Gastrocnemius medialis (tissue), 4 donors: ENCODE measurements around the gene SHANK3. TPM values are rescaled to one million over a fixed set of nuclear protein-coding genes. Genes with fewer than 3 reads are reported as not detected.

ENCODE experiments used
- ATAC-seq, 2 donors: fragments of 150-250 bp; one replicate each; pipeline ENCODE4 v1.9.1; 2016
- DNase-seq, 2 donors: peaks; one replicate each; pipeline ENCODE4 v3.0.0-alpha.2; 2019
- H3K27ac ChIP-seq, 4 donors: fragments of 200-600 bp; sonication (generic); 1 replicate in 1 of 4; 2 replicates in 3 of 4; pipeline ENCODE4 v1.5.1; 2016 to 2018; ENCODE audit warnings: mild to moderate bottlenecking in 2 of 4, moderate library complexity in 1 of 4
- H3K27me3 ChIP-seq, 3 donors: fragments of 200-600 bp; sonication (generic) in 2 of 3; 1 replicate in 1 of 3; 2 replicates in 2 of 3; pipeline versions ENCODE4 v1.5.1 to v1.6.0; 2016 to 2019; ENCODE audit warnings: mild to moderate bottlenecking in 1 of 3, moderate library complexity in 1 of 3
- H3K36me3 ChIP-seq, 2 donors: fragments of 200-600 bp; sonication (generic) in 1 of 2; one replicate each; pipeline ENCODE4 v1.5.1; 2017 to 2018
- H3K4me1 ChIP-seq, 2 donors: fragments of 200-600 bp; sonication (generic) in 1 of 2; one replicate each; pipeline ENCODE4 v1.5.1; 2016 to 2017; ENCODE audit warnings: mild to moderate bottlenecking in 2 of 2
- H3K4me3 ChIP-seq, 4 donors: fragments of 200-600 bp; sonication (generic) in 3 of 4; 1 replicate in 1 of 4; 2 replicates in 3 of 4; pipeline ENCODE4 v1.5.1; 2016 to 2019; ENCODE audit warnings: mild to moderate bottlenecking in 2 of 4
- H3K9me3 ChIP-seq, 3 donors: fragments of 200-600 bp; sonication (generic) in 2 of 3; 1 replicate in 1 of 3; 2 replicates in 2 of 3; pipeline ENCODE4 v1.5.1; 2016 to 2019
- CTCF ChIP-seq, 5 experiments: fragments of 450-650 bp in 3 of 5; fragments of 200-600 bp in 2 of 5; sonication (generic) in 2 of 5; IDR thresholded peaks in 4 of 5; conservative IDR thresholded peaks in 1 of 5; 1 replicate in 4 of 5; 2 replicates in 1 of 5; pipeline ENCODE4 v1.5.1; 2016 to 2019; ENCODE audit warnings: antibody characterized with exemption in 5 of 5, mild to moderate bottlenecking in 3 of 5, moderate library complexity in 3 of 5
- POLR2A ChIP-seq, 2 donors: fragments of 450-650 bp; IDR thresholded peaks; one replicate each; pipeline ENCODE4 v1.6.1; 2017; ENCODE audit warnings: antibody characterized with exemption in 2 of 2, mild to moderate bottlenecking in 2 of 2, moderate library complexity in 2 of 2
- in situ Hi-C, 4 donors: fragments of 200-750 bp; cut with MboI; loops; one replicate each; pipeline versions ENCODE4 v1.15.0 to v1.8.0; 2017; ENCODE audit warnings: low sequenced_read_pairs in 4 of 4
- intact Hi-C: fragments of 100-400 bp; cut with DNase I; formaldehyde crosslinking; loops from one replicate; pipeline ENCODE4 v1.15.1; 2023; ENCODE audit warnings: low total_unique reads
- total RNA-seq, 4 donors: library from RNA; depleted of rRNA; stranded (reverse); fragments of >200 nt; gene quantifications; one replicate each; pipeline versions ENCODE4 v1.1.0 to v1.2.3, GENCODE V29; 2016

SHANK3 gene
- total RNA-seq, 4 donors from 2014 or later, result 3.8 to 9.8 (median 5.1) TPM

GRCh38 chr22:50678218-50678650 is 5.6 kb downstream of the SHANK3 start:
- Histone ChIP-seq H3K27me3 (peaks cover 12 to 26% (median 22%) of the 10 kb centered on the region in 3 donors), H3K4me1 (no peaks in the 10 kb centered on the region), H3K36me3 (no peaks in the 10 kb centered on the region), H3K4me3 (peak overlapping the region in 2 of 4 donors; percentile 21 to 49), H3K27ac (peak overlapping the region in 2 of 4 donors; percentile 36 to 39), H3K9me3 (no peaks in the 10 kb centered on the region)
- TF ChIP-seq POLR2A (IDR thresholded peaks at IDR 0.05) (no peak), CTCF (IDR thresholded peaks at IDR 0.05 in 4 of 5, conservative IDR thresholded peaks at IDR 0.05 in 1 of 5) (no peak)
- intact Hi-C loops, result no loop called here
- DNase-seq (no peak), ATAC-seq (no peak)
- in situ Hi-C loops, result no loop called here

GRCh38 chr22:50678651-50679521 is 6.3 kb downstream of the SHANK3 start:
- no peak for DNase-seq
- no peaks in the 10 kb centered on the region for H3K9me3 ChIP-seq
- intact Hi-C loops, result no loop called here
- no peaks in the 10 kb centered on the region for H3K4me1 ChIP-seq
- H3K27me3 ChIP-seq, result peaks cover 6 to 20% (median 16%) of the 10 kb centered on the region in 3 donors
- no peak overlapping the region for H3K27ac ChIP-seq
- TF ChIP-seq POLR2A (IDR thresholded peaks at IDR 0.05), result no peak
- no peak for TF ChIP-seq CTCF (IDR thresholded peaks at IDR 0.05 in 4 of 5, conservative IDR thresholded peaks at IDR 0.05 in 1 of 5)
- H3K4me3 ChIP-seq, result peak overlapping the region in 1 of 4 donors; percentile 49
- ATAC-seq, result no peak
- in situ Hi-C loops, result no loop called here
- H3K36me3 ChIP-seq, result no peaks in the 10 kb centered on the region

DNA sequence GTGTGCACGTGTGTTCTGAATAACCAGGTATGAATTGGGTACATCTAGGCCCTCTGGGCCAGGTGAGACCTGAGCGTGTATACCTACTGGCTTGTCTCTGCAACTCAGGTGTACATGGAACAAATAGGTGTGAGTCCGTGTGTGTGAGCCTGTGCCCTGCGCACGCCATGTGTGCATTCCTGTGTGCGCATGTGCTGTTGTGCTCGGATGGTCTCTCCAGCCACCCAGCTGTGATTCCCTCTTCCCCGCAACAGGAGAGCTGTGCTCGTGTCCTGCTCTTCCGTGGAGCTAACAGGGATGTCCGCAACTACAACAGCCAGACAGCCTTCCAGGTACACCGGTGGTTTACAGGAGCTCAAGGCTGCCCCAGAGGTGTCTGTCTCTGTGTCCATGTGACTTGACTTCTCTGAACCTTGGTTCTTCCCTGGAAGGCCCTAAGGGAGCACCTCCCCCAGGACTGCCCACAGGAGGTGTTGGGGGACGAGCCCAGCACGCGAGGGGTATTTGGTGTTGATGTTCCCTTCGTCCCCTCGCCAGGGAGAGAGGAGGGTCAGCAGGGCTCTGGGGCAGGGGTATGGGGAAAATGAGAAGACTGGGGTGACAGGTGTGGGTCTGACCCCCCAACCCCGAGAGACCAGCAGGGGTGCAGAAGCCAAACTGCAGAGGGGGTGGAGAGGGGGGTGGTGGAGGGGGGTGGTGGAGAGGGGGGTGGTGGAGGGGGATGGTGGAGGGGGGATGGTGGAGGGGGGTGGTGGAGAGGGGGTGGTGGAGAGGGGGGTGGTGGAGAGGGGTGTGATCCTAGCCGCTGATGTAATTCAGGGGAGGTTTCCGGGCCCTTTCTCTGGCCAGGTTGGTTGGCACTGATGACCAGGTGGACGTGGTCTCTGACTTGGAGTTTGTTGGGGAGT is 10.7 kb downstream of the SHANK3 start:
- H3K27me3 ChIP-seq, result peaks cover 6 to 11% (median 9%) of the 10 kb centered on the region in 3 donors
- H3K27ac ChIP-seq, result no peak overlapping the region
- H3K36me3 ChIP-seq, result no peaks in the 10 kb centered on the region
- intact Hi-C loops, result no loop called here
- TF ChIP-seq POLR2A (IDR thresholded peaks at IDR 0.05) (no peak), CTCF (IDR thresholded peaks at IDR 0.05 in 4 of 5, conservative IDR thresholded peaks at IDR 0.05 in 1 of 5) (no peak)
- in situ Hi-C loops, result no loop called here
- H3K4me3 ChIP-seq, result no peak overlapping the region
- no peak for DNase-seq
- H3K4me1 ChIP-seq, result no peaks in the 10 kb centered on the region
- ATAC-seq, result no peak
- no peaks in the 10 kb centered on the region for H3K9me3 ChIP-seq

- DNase-seq (no peak), ATAC-seq (no peak)
- H3K36me3 ChIP-seq, result no peaks in the 10 kb centered on the region
- H3K27me3 ChIP-seq, result peaks cover 6 to 11% (median 9%) of the 10 kb centered on the region in 3 donors
- in situ Hi-C loops, result no loop called here
- TF ChIP-seq POLR2A (IDR thresholded peaks at IDR 0.05) (no peak), CTCF (IDR thresholded peaks at IDR 0.05 in 4 of 5, conservative IDR thresholded peaks at IDR 0.05 in 1 of 5) (no peak)
- H3K27ac ChIP-seq, result no peak overlapping the region
- no peak overlapping the region for H3K4me3 ChIP-seq
- intact Hi-C loops, result no loop called here
- no peaks in the 10 kb centered on the region for H3K9me3 ChIP-seq
- H3K4me1 ChIP-seq, result no peaks in the 10 kb centered on the region
Observed at GRCh38 chr22:50683994-50684371, 11.4 kb downstream of the SHANK3 start.
